ENCODE results near the gene TRAF3IP3. TPM values are rescaled to one million over a fixed set of nuclear protein-coding genes. Genes with fewer than 3 reads are reported as not detected.

TRAF3IP3 gene
- total and polyA plus RNA-seq, 2 of the 13 experiments (the other 11 are each of a cell fraction or from before 2014, with no cell fraction given): not detected

- Histone ChIP-seq H3K9ac (ENCODE audit: insufficient read depth, low read depth, low read length) (no peak overlapping the region), H3K4me2 (ENCODE audit: low read depth, low read length) (no peak overlapping the region), H3K4me3 (replicated peaks in 1 of 3; ENCODE audit: insufficient read depth in 1 of 3, low read depth in 2 of 3, low read length in 3 of 3) (no peak overlapping the region), H3K4me1 (ENCODE audit: insufficient read depth, low read length) (peaks cover 15% of the 10 kb centered on the region), H2AFZ (ENCODE audit: low read length) (no peak overlapping the region), H3K9me3 (ENCODE audit: low read length) (no peaks in the 10 kb centered on the region), H3K79me2 (ENCODE audit: insufficient read depth, low read length) (no peaks in the 10 kb centered on the region), H4K20me1 (ENCODE audit: insufficient read depth, low read length) (no peaks in the 10 kb centered on the region), H3K27me3 (ENCODE audit: control insufficient read depth in 1 of 2, insufficient read depth in 2 of 2, low read length in 2 of 2) (peaks cover 0 to 3% of the 10 kb centered on the region in 2 experiments; a peak in 1 of 5 replicates), H3K36me3 (replicated peaks in 1 of 2; ENCODE audit: control insufficient read depth in 1 of 2, insufficient read depth in 2 of 2, low read length in 2 of 2) (no peaks in the 10 kb centered on the region), H3K27ac (ENCODE audit: extremely low read length, insufficient read depth, low read length) (no peak overlapping the region)
- intact Hi-C loops (cut with micrococcal nuclease; ENCODE audit: unreplicated experiment) (loop anchor here (2.0 kb wide), 1 partner anchor 41 kb away; the partner anchor contains the start of gene UTP25), in situ Hi-C loops (cut with HindIII; ENCODE audit: extremely low pct_ligation_motif_present, low pct_unique_long_range_greater_than_20kb) (no loop called here)
- CTCF ChIA-PET (ENCODE audit: low intra/inter-chr PET ratio, low total read pairs): no interaction called here
- DNase-seq (ENCODE audit: low spot score) (no peak), ATAC-seq (no peak), FAIRE-seq (no peak)
- POLR2A ChIA-PET: no interaction called here
- 42% methylated on average over 4 of the region's 4 CpGs for WGBS (ENCODE audit: low lambda C conversion rate)
- BruUV-seq (replicated peaks): no TSS peak
- TF ChIP-seq ZNF749 (CRISPR knock-in tag; IDR thresholded peaks at IDR 0.05; ENCODE audit: borderline replicate concordance): no peak
- no peak for TF ChIP-seq ZNF777 (CRISPR knock-in tag; IDR thresholded peaks at IDR 0.05)
- TF ChIP-seq NFAT5 (CRISPR knock-in tag; IDR thresholded peaks at IDR 0.05): no peak
- TF ChIP-seq CREB1 (IDR thresholded peaks at IDR 0.05): no peak
- TF ChIP-seq CREB1 (CRISPR knock-in tag; IDR thresholded peaks at IDR 0.05): no peak
- no peak for TF ChIP-seq KLF16 (CRISPR knock-in tag; IDR thresholded peaks at IDR 0.05)
- no peak for TF ChIP-seq ATF7-NPFF (CRISPR knock-in tag; IDR thresholded peaks at IDR 0.05; ENCODE audit: low read depth)
- TF ChIP-seq TRAFD1 (CRISPR knock-in tag; IDR thresholded peaks at IDR 0.05; ENCODE audit: borderline replicate concordance): no peak
- TF ChIP-seq MIER2 (CRISPR knock-in tag; IDR thresholded peaks at IDR 0.05): no peak
- no peak for TF ChIP-seq ZNF780A (CRISPR knock-in tag; IDR thresholded peaks at IDR 0.05)
- no peak for TF ChIP-seq NBN (conservative IDR thresholded peaks at IDR 0.05)
- no peak for TF ChIP-seq ZNF547 (CRISPR knock-in tag; IDR thresholded peaks at IDR 0.05)
- no peak for TF ChIP-seq ZBTB38 (CRISPR knock-in tag; IDR thresholded peaks at IDR 0.05)
- TF ChIP-seq KAT8 (CRISPR knock-in tag; IDR thresholded peaks at IDR 0.05): no peak
- no peak for TF ChIP-seq ZNF761 (CRISPR knock-in tag; conservative IDR thresholded peaks at IDR 0.05)
Measured at GRCh38 chr1:209785592-209785991, 29.7 kb downstream of the TRAF3IP3 start.

Measured in HepG2 (cell line).